ENCODE results near the gene BACE1.

- TF ChIP-seq, protein P1, sequence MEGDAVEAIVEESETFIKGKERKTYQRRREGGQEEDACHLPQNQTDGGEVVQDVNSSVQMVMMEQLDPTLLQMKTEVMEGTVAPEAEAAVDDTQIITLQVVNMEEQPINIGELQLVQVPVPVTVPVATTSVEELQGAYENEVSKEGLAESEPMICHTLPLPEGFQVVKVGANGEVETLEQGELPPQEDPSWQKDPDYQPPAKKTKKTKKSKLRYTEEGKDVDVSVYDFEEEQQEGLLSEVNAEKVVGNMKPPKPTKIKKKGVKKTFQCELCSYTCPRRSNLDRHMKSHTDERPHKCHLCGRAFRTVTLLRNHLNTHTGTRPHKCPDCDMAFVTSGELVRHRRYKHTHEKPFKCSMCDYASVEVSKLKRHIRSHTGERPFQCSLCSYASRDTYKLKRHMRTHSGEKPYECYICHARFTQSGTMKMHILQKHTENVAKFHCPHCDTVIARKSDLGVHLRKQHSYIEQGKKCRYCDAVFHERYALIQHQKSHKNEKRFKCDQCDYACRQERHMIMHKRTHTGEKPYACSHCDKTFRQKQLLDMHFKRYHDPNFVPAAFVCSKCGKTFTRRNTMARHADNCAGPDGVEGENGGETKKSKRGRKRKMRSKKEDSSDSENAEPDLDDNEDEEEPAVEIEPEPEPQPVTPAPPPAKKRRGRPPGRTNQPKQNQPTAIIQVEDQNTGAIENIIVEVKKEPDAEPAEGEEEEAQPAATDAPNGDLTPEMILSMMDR (optimal IDR thresholded peaks at IDR 0.05 in 1 of 3, IDR thresholded peaks at IDR 0.05 in 1 of 3, conservative IDR thresholded peaks at IDR 0.05 in 1 of 3; ENCODE audit: extremely low read depth in 1 of 3, insufficient read depth in 2 of 3, low read length in 3 of 3), result no peak
- no peak for TF ChIP-seq EZH2 (IDR thresholded peaks at IDR 0.05; ENCODE audit: low read length)
Measured at GRCh38 chr11:117298195-117298594, 17.9 kb downstream of the BACE1 start.
